ENCODE data around the gene TMEM203. TPM values are rescaled to one million over a fixed set of nuclear protein-coding genes. Genes with fewer than 3 reads are reported as not detected.

Gene TMEM203
- total RNA-seq, 1 experiment from 2014 or later: 35.5 TPM

DNA sequence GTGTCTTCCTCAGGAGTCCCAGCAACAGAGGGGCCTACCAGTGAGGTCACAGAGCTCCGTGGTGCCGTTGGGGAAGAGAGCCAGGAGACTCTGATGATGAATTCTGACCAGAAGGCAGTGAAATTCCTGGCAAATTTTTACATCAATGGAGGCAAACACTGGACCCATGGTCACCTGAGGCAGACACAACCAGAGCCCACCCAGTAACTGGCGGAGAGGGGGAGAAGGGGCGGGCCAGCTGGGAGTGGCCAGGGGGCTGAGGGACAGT is 45.7 kb upstream of the TMEM203 start, which contains the start of gene STPG3:
Gene STPG3 (plus strand): TSS at position 93 of the 268 bp plus-strand sequence. CDS start 1 bp downstream, at position 94.
- Histone ChIP-seq H3K23ac (ENCODE audit: insufficient read length, low read depth, low read length) (no peak within 1 kb of the TSS), H3K27me3 (ENCODE audit: insufficient read depth, low read length) (no peaks in the 10 kb centered on the region), H2BK12ac (ENCODE audit: insufficient read length, low read depth, low read length) (no peak within 1 kb of the TSS), H3K18ac (ENCODE audit: insufficient read length, low read depth, low read length) (no peak within 1 kb of the TSS), H3K79me2 (ENCODE audit: insufficient read depth, low read length) (peaks cover 3% of the 10 kb centered on the region; the same call in 1 of the 2 replicates), H3K9ac (ENCODE audit: extremely low read depth, insufficient read length, low read length) (no peak within 1 kb of the TSS), H2AK5ac (ENCODE audit: insufficient read length, low read length) (no peak within 1 kb of the TSS), H2BK5ac (ENCODE audit: insufficient read length, low read length) (no peak within 1 kb of the TSS), H3K14ac (ENCODE audit: insufficient read depth, low read length) (no peak within 1 kb of the TSS; the same call in 1 of the 2 replicates), H4K91ac (ENCODE audit: insufficient read length, low read depth, low read length) (no peak within 1 kb of the TSS), H3K79me1 (ENCODE audit: insufficient read depth, low read depth, low read length, poor library complexity, severe bottlenecking) (peaks cover 3% of the 10 kb centered on the region), H4K8ac (replicated peaks; ENCODE audit: insufficient read length, low read depth, low read length) (no peak within 1 kb of the TSS), H3K4ac (ENCODE audit: low read depth, low read length) (no peak within 1 kb of the TSS), H2AFZ (ENCODE audit: low read length) (no peak within 1 kb of the TSS), H3T11ph (ENCODE audit: low read length) (no peak within 1 kb of the TSS), H3K4me1 (ENCODE audit: insufficient read depth, low read length) (no peaks in the 10 kb centered on the region), H3K27ac (ENCODE audit: insufficient read length, low read depth, low read length) (no peak within 1 kb of the TSS), H3K4me2 (ENCODE audit: insufficient read depth, insufficient read length, low read length) (no peak within 1 kb of the TSS), H3K23me2 (ENCODE audit: insufficient read length, low read depth, low read length, poor library complexity, severe bottlenecking) (peaks cover 14% of the 10 kb centered on the region), H2BK15ac (ENCODE audit: low read depth, low read length) (no peak within 1 kb of the TSS), H4K20me1 (ENCODE audit: control insufficient read depth, insufficient read depth, insufficient read length) (no peaks in the 10 kb centered on the region), H4K5ac (ENCODE audit: insufficient read length, low read depth, low read length) (no peak within 1 kb of the TSS), H2BK20ac (ENCODE audit: low read depth, low read length, poor library complexity, severe bottlenecking) (no peak within 1 kb of the TSS), H3K9me3 (ENCODE audit: control insufficient read depth, low read depth, low read length) (no peaks in the 10 kb centered on the region), H2BK120ac (ENCODE audit: low read depth, low read length, poor library complexity, severe bottlenecking) (no peak within 1 kb of the TSS), H3K56ac (ENCODE audit: insufficient read length, low read depth, low read length) (no peak within 1 kb of the TSS)
- TF ChIP-seq, protein P1, sequence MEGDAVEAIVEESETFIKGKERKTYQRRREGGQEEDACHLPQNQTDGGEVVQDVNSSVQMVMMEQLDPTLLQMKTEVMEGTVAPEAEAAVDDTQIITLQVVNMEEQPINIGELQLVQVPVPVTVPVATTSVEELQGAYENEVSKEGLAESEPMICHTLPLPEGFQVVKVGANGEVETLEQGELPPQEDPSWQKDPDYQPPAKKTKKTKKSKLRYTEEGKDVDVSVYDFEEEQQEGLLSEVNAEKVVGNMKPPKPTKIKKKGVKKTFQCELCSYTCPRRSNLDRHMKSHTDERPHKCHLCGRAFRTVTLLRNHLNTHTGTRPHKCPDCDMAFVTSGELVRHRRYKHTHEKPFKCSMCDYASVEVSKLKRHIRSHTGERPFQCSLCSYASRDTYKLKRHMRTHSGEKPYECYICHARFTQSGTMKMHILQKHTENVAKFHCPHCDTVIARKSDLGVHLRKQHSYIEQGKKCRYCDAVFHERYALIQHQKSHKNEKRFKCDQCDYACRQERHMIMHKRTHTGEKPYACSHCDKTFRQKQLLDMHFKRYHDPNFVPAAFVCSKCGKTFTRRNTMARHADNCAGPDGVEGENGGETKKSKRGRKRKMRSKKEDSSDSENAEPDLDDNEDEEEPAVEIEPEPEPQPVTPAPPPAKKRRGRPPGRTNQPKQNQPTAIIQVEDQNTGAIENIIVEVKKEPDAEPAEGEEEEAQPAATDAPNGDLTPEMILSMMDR (conservative IDR thresholded peaks at IDR 0.05): no peak
- no peaks in the 10 kb centered on the region for H3K9me3 Mint-ChIP-seq
- no peaks in the 10 kb centered on the region for H3K36me3 Mint-ChIP-seq (ENCODE audit: insufficient read depth in 1 of 3, low read depth in 3 of 3)
- peaks cover 33% of the 10 kb centered on the region for H3K27me3 Mint-ChIP-seq (ENCODE audit: low read depth)
- H3K4me3 Mint-ChIP-seq: no peak within 1 kb of the TSS; a peak in 1 of 5 replicates
- no peak for DNase-seq
- no CpG with 5 or more reads among the region's 4 CpGs for whole genome bisulfite sequencing (ENCODE audit: extremely low coverage, insufficient read length, low lambda C conversion rate)
- peaks cover 8 to 15% of the 10 kb centered on the region in 2 experiments for H3K4me1 Mint-ChIP-seq
- H3K27ac Mint-ChIP-seq: no peak within 1 kb of the TSS
